Retinal pigment epithelial cell (primary cell): ENCODE measurements around the gene UAP1L1.
A peak's percentile ranks its signal among the peaks of the same experiment; 100 is the strongest.

ENCODE experiments used
- DNase-seq: peaks from one replicate; pipeline ENCODE4 v3.0.0-alpha.2; 2010; ENCODE audit warnings: low read depth
- H3K4me3 ChIP-seq: 2 replicates; pipeline ENCODE4 v1.5.1; 2011; ENCODE audit warnings: mild to moderate bottlenecking, low read length, control low read depth, moderate library complexity
- TF ChIP-seq, protein P1 (sequence below): conservative IDR thresholded peaks from 2 replicates; pipeline ENCODE4 v1.5.1; 2011; ENCODE audit warnings: low read depth, low read length, control low read depth, inconsistent platforms

UAP1L1 gene

DNA sequence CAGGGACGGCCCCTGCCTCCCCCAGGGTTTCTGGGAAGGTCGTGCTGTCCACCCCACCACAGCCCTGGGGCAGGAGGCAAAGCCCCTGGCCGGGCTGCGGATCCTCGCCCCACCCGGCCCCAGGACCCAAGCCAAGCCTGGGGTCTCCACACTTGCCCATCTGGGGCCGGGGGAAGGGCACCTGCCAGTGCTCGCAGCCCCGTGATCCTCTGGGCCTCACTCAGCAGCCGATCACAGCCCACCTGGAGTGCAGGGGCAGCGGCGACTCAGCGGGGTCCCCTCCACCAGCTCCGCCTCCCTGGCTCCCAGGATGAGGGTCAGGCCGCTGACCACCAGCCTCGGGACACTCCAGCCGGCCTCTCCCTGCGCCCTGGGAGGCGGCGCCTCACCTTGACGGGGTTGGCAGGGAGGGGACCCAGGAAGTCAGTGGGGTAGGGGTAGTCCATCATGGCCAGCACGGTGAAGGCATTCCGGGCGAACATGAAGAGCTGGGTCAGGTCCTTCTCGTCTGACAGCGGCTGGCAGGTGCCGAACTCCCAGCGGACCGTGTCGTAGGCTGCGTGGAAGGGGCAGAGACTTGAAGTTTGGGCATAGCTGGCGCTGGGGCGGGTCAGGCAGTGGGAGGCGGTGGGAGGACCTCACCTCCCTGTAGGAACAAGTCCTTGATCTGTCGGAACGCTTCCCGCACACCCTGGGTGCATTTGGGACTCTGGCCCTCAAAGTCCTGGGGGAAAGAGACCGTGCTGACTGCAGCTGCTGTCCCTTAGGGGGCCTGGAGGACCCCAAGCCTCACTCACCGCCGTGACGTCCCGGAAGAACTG, 35.5 kb downstream of the UAP1L1 start:
- TF ChIP-seq, protein P1, sequence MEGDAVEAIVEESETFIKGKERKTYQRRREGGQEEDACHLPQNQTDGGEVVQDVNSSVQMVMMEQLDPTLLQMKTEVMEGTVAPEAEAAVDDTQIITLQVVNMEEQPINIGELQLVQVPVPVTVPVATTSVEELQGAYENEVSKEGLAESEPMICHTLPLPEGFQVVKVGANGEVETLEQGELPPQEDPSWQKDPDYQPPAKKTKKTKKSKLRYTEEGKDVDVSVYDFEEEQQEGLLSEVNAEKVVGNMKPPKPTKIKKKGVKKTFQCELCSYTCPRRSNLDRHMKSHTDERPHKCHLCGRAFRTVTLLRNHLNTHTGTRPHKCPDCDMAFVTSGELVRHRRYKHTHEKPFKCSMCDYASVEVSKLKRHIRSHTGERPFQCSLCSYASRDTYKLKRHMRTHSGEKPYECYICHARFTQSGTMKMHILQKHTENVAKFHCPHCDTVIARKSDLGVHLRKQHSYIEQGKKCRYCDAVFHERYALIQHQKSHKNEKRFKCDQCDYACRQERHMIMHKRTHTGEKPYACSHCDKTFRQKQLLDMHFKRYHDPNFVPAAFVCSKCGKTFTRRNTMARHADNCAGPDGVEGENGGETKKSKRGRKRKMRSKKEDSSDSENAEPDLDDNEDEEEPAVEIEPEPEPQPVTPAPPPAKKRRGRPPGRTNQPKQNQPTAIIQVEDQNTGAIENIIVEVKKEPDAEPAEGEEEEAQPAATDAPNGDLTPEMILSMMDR = no peak
- H3K4me3 ChIP-seq = no peak overlapping the region
- DNase-seq = no peak

GRCh38 chr9:137113385-137114159, 36.3 kb downstream of the UAP1L1 start:
- TF ChIP-seq, protein P1 = no peak
- H3K4me3 ChIP-seq = peak overlapping the region; percentile 33
- DNase-seq = no peak

GRCh38 chr9:137114220-137114612, 36.9 kb downstream of the UAP1L1 start:
- TF ChIP-seq, protein P1 = no peak
- no peak for DNase-seq
- peak overlapping the region; percentile 43 for H3K4me3 ChIP-seq

GRCh38 chr9:137114613-137115393, 37.5 kb downstream of the UAP1L1 start, which contains the start of gene DPP7:
Gene DPP7 (minus strand): TSS chr9:137114733. CDS start chr9:137114713, 20 bp downstream.
- TF ChIP-seq, protein P1 = no peak
- H3K4me3 ChIP-seq = peak within 1 kb of the TSS; percentile 43
- no peak for DNase-seq

DNA sequence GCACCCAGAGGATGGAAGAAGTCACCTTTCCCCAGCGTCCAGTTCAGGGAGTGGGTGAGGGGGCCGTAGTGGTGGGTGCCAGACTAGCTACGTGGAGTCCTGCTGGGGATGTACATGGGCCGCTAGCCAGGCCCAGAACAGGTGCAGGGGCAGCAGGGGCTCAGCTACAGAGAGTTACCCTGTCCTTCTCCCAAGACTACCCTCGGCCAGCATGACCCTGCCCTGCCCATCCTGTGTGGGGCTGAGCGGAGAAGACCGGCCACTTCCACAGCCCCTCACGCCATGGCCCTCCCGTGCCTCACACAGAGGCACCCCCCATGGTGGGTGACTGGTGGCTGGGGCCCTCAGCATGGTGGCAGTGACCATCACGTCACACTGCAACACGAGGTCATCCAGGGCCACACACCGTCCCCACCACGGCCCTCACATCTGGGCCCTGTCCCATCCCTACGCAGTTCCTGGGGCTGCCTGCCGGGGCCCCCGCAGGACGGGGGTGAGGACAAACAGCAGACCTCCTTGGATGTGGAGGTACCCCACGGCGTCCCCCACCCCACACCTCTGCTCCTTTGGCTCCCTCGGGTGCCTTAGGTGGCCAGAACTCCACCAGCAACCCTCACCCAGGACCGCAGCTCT, 38.2 kb downstream of the UAP1L1 start:
- H3K4me3 ChIP-seq = no peak overlapping the region
- TF ChIP-seq, protein P1 = no peak
- no peak for DNase-seq

- TF ChIP-seq, protein P1 = no peak
- no peak overlapping the region for H3K4me3 ChIP-seq
- no peak for DNase-seq
These were observed 38.8 kb downstream of the UAP1L1 start for GRCh38 chr9:137116027-137116507.
